Natural killer cell (primary cell): ENCODE measurements around the gene NIP7. TPM values are rescaled to one million over a fixed set of nuclear protein-coding genes. Genes with fewer than 3 reads are reported as not detected.
A peak's percentile ranks its signal among the peaks of the same experiment; 100 is the strongest.

Experiments used
- ATAC-seq, 3 donors: fragments of 150-1000 bp in 2 of 3; fragments of 200-7000 bp in 1 of 3; cut with Tn5 transposase; 1 replicate in 1 of 3; 2 replicates in 2 of 3; pipeline ENCODE4 v1.10.0; 2021; ENCODE audit warnings: mild to moderate bottlenecking in 2 of 3, moderate library complexity in 2 of 3
- DNase-seq, 2 donors: peaks; one replicate each; pipeline versions ENCODE4 v3.0.0 to v3.0.0-alpha.2; 2013 to 2021; ENCODE audit warnings: mixed read lengths in 1 of 2
- H3K27ac ChIP-seq: one replicate; pipeline ENCODE4 v1.5.1; 2013; ENCODE audit warnings: mild to moderate bottlenecking, low read length
- H3K27me3 ChIP-seq: one replicate; pipeline ENCODE4 v1.6.1; 2013; ENCODE audit warnings: low read length; ENCODE audit not compliant: control insufficient read depth, insufficient read depth
- H3K36me3 ChIP-seq: one replicate; pipeline ENCODE4 v1.6.1; 2013; ENCODE audit warnings: low read length; ENCODE audit not compliant: control insufficient read depth, insufficient read depth
- H3K4me1 ChIP-seq: one replicate; pipeline ENCODE4 v1.6.1; 2013; ENCODE audit warnings: low read length; ENCODE audit not compliant: control insufficient read depth, insufficient read depth
- H3K4me3 ChIP-seq: one replicate; pipeline ENCODE4 v1.5.1; 2013; ENCODE audit warnings: low read length
- H3K9me3 ChIP-seq: one replicate; pipeline ENCODE4 v1.6.1; 2013; ENCODE audit warnings: low read length; ENCODE audit not compliant: control insufficient read depth, insufficient read depth
- H3K27ac Mint-ChIP-seq, 2 donors: one replicate each; pipeline ENCODE4 v1.8.0; 2022; ENCODE audit warnings: mild to moderate bottlenecking in 2 of 2, mixed read lengths in 2 of 2, moderate library complexity in 1 of 2
- H3K27me3 Mint-ChIP-seq, 2 donors: one replicate each; pipeline ENCODE4 v1.8.0; 2022; ENCODE audit warnings: low read depth in 2 of 2, mixed read lengths in 2 of 2
- H3K36me3 Mint-ChIP-seq: one replicate; pipeline ENCODE4 v1.8.0; 2022; ENCODE audit warnings: mixed read lengths
- H3K4me1 Mint-ChIP-seq, 2 donors: one replicate each; pipeline ENCODE4 v1.8.0; 2022; ENCODE audit warnings: mixed read lengths in 2 of 2
- H3K4me3 Mint-ChIP-seq: one replicate; pipeline ENCODE4 v1.8.0; 2022; ENCODE audit warnings: mild to moderate bottlenecking, moderate library complexity, mixed read lengths
- H3K9me3 Mint-ChIP-seq, 2 donors: one replicate each; pipeline ENCODE4 v1.8.0; 2022; ENCODE audit warnings: mixed read lengths in 2 of 2
- CTCF ChIP-seq: fragments of 200-600 bp; IDR thresholded peaks from one replicate; pipeline ENCODE4 v1.8.0; 2022; ENCODE audit warnings: antibody characterized with exemption
- WGBS: methylation state at CpG from one replicate; pipeline ENCODE4 v1.1.7; 2013; ENCODE audit warnings: missing lambda C conversion rate; ENCODE audit not compliant: insufficient coverage; 5-methylcytosine and 5-hydroxymethylcytosine counted together
- intact Hi-C: fragments of 100-400 bp; cut with micrococcal nuclease; formaldehyde crosslinking; loops from one replicate; pipeline ENCODE4 v1.14.2; 2022
- total RNA-seq, 4 donors: library from RNA; stranded (reverse); fragments of 120-200 nt in 1 of 4; gene quantifications; one replicate each; pipeline versions ENCODE4 v1.2.3 to v1.2.4, GENCODE V29; 2013 to 2022

Gene NIP7
- total RNA-seq, 3 donors from 2014 or later (not counting 1 experiment from before 2014, with no cell fraction given), result 33.7 to 41.8 (median 37.7) TPM

- Mint-ChIP-seq H3K4me1 (peaks cover 0 to 12% of the 10 kb centered on the region in 2 donors), H3K27ac (no peak overlapping the region), H3K4me3 (no peak overlapping the region), H3K9me3 (no peaks in the 10 kb centered on the region), H3K27me3 (no peaks in the 10 kb centered on the region), H3K36me3 (peaks cover 6% of the 10 kb centered on the region)
- Histone ChIP-seq H3K4me1 (no peaks in the 10 kb centered on the region), H3K36me3 (peaks cover 88% of the 10 kb centered on the region), H3K4me3 (no peak overlapping the region), H3K9me3 (no peaks in the 10 kb centered on the region), H3K27ac (no peak overlapping the region), H3K27me3 (no peaks in the 10 kb centered on the region)
- WGBS, result 96% methylated on average over 27 of the region's 30 CpGs
- intact Hi-C loops, result loop anchor here (10.0 kb wide), 1 partner anchor 135 kb away; no protein-coding TSS in a partner anchor
- no peak for ATAC-seq
- no peak for DNase-seq
- no peak for TF ChIP-seq CTCF
Measured at GRCh38 chr16:69319826-69320739, 19.5 kb upstream of the NIP7 start.

GRCh38 chr16:69320740-69321073, 18.9 kb upstream of the NIP7 start:
- peaks cover under 1 to 12% of the 10 kb centered on the region in 2 donors for H3K4me1 Mint-ChIP-seq
- H3K27ac Mint-ChIP-seq, result no peak overlapping the region
- H3K4me3 Mint-ChIP-seq, result no peak overlapping the region
- peaks cover 6% of the 10 kb centered on the region for H3K36me3 Mint-ChIP-seq
- intact Hi-C loops, result loop anchor here (10.0 kb wide), 1 partner anchor 134 kb away; no protein-coding TSS in a partner anchor
- Histone ChIP-seq H3K9me3 (no peaks in the 10 kb centered on the region), H3K27ac (no peak overlapping the region), H3K4me1 (no peaks in the 10 kb centered on the region), H3K27me3 (no peaks in the 10 kb centered on the region), H3K4me3 (no peak overlapping the region), H3K36me3 (peaks cover 83% of the 10 kb centered on the region)
- no peaks in the 10 kb centered on the region for H3K27me3 Mint-ChIP-seq
- DNase-seq, result no peak
- no peak for ATAC-seq
- no peak for TF ChIP-seq CTCF
- no peaks in the 10 kb centered on the region for H3K9me3 Mint-ChIP-seq
- WGBS, result 96% methylated on average over 13 of the region's 13 CpGs

- H3K4me3 Mint-ChIP-seq, result no peak overlapping the region
- 97% methylated on average over 22 of the region's 22 CpGs for WGBS
- ATAC-seq, result no peak
Measured at GRCh38 chr16:69321080-69321479, 18.5 kb upstream of the NIP7 start.

More at GRCh38 chr16:69321080-69321479, 18.5 kb upstream of the NIP7 start:
- Mint-ChIP-seq H3K36me3 (peaks cover 6% of the 10 kb centered on the region), H3K27ac (peak overlapping the region in 1 of 2 donors; percentile 38), H3K27me3 (no peaks in the 10 kb centered on the region), H3K4me1 (peaks cover 5 to 16% of the 10 kb centered on the region in 2 donors), H3K9me3 (no peaks in the 10 kb centered on the region)
- intact Hi-C loops, result loop anchor here (10.0 kb wide), 1 partner anchor 134 kb away; no protein-coding TSS in a partner anchor
- Histone ChIP-seq H3K27ac (no peak overlapping the region), H3K4me3 (no peak overlapping the region), H3K9me3 (no peaks in the 10 kb centered on the region), H3K36me3 (peaks cover 79% of the 10 kb centered on the region), H3K27me3 (no peaks in the 10 kb centered on the region), H3K4me1 (no peaks in the 10 kb centered on the region)
- no peak for DNase-seq
- no peak for TF ChIP-seq CTCF
